Stimulated activated CD4-positive, alpha-beta T cell treated with anti-CD3 and anti-CD28 coated beads, Interleukin-4, amount 100 ng/mL, for 24 hours (primary cell): ENCODE data around the gene ABO.
"Not testable (repeated sequence)": the region's sequence is repeated elsewhere in the genome, so short reads cannot be mapped to it uniquely, and the experiment has no call there.

ENCODE experiments used
- DNase-seq: peaks from one replicate; pipeline ENCODE4 v3.0.0-alpha.2; 2020

The ABO gene

DNA sequence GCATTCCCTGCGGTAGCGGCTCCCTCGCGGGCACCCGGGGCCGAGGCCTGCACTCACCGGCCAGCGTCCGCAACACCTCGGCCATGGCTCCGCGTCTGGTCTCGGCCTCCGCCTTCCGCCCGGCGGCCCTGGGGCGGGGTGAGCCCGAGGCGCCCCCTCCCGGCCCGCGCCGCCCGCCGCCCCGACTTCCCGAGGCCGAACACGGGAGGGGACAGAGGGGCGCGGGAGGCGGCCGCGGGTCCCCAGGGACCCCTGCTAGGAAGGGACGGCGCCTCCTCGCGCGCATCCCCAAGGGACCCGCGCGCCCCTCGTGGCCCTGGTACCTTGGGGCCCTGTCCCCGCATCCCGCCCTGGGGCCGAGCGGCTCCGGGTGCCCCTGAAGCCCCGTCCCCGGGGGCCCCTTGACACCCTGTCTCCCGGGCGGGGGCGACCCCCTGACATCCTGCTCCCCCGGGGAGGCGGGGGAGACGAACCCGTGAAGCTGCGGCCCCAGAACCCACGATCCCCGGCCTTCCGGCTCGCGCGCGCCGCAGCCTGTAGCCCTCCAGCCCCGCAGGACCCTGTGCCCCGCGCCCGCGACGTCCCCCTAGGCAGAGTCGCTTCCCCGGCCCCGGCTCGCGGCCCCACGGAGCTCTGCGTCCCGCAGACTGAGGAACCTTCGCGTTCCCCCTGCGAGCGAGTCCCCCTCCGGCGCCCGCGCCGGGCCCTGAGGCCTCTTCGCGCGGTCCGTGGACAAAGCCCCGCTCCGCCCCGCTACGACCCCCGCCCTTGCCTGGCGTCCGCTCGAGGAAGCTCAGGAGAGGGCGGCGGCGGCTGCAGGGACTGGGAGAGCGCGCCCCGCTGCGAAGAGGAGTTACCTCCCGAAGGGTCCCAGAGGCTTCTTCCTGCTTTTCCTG, at the start of gene ABO:
ABO (minus strand) TSS at position 97 of the 896 bp plus-strand sequence.
- no peak for DNase-seq

DNA sequence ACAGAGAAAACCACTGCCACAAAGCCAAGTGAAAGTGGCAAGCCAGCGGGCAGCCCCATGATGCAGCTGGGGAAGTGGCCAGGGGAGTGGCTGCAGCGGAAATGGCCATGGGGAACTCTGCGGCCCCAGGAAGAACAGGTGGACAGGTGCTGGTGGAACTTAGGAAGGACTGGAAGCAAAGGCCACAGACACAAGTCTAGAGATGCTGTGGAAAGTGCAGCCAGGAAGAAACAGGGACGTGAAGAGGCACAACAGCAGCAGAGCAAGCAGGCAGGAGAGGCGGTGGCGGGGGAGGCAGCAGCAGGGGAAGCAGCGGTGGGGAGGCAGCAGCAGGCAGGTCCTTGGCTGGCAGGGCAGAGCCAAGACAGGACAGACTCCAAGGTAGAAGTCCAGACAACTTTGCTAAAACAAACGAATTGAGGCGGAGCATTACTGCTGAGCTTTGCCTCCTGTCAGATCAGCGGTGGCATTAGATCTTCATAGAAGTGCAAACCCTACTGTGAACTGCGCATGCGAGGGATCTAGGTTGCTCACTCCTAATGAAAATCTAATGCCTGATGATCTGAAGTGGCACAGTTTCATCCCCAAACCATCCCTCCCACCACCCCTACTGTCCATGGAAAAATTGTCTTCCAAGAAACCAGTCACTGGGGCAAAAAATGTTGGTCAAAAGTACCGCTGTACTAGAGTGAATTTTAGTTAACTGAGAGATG, 49.1 kb upstream of the ABO start:
- no peak for DNase-seq

DNA sequence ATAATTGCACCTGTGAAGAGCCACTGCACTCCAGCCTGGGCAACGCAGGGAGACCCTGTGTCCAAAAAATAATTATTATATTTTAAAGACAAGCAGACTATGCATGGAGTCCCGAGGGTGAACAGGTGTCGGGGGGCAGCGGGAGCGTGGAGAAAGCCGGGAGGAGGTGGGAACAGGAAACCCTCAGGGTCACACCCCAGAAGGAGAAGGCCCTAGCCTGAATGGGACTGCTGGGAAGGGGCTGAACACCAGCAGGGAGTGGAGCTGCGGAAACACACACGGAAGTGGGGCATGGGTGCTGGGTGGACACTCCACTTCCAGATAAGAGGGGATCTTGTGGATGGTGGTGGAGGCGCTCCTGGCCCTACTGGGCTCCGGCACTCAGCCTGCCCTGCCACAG, 48.2 kb upstream of the ABO start:
- no peak for DNase-seq

DNA sequence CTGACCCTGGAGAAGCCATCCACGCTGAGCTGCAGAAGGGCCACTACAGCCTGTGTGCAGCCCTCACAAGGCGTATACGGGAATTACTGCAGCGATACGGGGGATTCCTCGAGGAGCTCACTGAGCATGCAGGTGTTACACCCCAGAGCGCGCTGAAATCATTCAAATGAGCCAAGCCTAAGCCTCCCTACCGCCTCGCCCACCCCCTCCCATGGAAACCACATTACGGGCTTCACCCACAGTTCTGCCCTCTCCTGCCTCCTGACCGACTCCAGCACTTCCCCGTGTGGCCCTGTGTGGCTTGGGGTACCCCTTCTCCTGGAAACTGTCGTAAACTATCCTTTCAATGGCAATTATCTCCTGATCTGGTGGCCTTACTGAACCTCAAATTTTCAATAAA, 47.7 kb upstream of the ABO start:
- no peak for DNase-seq

- no peak for DNase-seq
These were observed 46.5 kb upstream of the ABO start for GRCh38 chr9:133321411-133321935.

GRCh38 chr9:133320421-133320881, 45.5 kb upstream of the ABO start:
- no peak for DNase-seq

GRCh38 chr9:133317551-133317950, 42.5 kb upstream of the ABO start:
- DNase-seq: not testable (repeated sequence)

GRCh38 chr9:133315997-133316396, 41.0 kb upstream of the ABO start:
- DNase-seq: no peak

DNA sequence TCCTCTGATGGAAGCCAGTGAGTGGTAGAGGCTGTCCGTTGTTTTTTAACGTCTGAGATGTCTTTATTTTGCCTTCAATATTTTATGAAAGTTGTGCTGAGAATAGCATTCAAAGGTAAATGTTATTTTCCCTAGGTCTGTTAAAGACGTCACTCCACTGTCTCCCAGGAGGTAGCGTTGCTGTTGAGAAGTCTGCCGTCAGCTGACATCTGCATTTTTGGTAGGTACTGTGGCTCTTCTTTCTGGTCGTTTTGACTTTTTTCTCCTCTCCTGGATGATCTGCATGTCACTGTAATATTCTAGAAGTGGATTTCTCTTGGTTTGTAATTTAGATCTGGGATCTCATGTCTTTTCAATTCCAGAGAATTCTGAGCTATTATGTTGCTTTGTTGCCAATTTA, 34.6 kb upstream of the ABO start:
- DNase-seq: no peak

DNA sequence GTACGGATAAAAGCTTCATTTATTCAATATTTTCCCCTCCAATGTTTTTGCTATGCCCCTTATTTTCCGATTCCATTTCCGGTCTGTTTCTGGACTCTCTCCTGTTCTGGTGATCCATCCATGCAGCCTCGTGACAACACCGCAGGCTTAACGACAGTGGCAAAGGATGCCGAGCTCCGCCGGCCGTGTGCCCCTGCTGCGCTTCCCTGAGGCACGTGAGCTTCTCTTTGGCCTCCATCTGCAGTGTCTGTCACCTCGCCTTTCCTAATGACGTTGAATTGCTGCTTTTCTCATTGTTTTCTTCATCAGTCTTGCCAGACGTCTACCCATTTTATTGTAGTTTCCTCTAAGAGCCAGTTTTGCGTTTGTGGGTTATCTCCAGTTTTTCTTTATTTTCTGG, 32.3 kb upstream of the ABO start:
- no peak for DNase-seq

- DNase-seq: no peak
These were observed 31.5 kb upstream of the ABO start for GRCh38 chr9:133306242-133307204.

GRCh38 chr9:133305731-133306130, 30.7 kb upstream of the ABO start:
- no peak for DNase-seq

GRCh38 chr9:133304477-133305377, 29.7 kb upstream of the ABO start:
- DNase-seq: no peak

- DNase-seq: no peak
These were observed 29.1 kb upstream of the ABO start for GRCh38 chr9:133304158-133304470.

DNA sequence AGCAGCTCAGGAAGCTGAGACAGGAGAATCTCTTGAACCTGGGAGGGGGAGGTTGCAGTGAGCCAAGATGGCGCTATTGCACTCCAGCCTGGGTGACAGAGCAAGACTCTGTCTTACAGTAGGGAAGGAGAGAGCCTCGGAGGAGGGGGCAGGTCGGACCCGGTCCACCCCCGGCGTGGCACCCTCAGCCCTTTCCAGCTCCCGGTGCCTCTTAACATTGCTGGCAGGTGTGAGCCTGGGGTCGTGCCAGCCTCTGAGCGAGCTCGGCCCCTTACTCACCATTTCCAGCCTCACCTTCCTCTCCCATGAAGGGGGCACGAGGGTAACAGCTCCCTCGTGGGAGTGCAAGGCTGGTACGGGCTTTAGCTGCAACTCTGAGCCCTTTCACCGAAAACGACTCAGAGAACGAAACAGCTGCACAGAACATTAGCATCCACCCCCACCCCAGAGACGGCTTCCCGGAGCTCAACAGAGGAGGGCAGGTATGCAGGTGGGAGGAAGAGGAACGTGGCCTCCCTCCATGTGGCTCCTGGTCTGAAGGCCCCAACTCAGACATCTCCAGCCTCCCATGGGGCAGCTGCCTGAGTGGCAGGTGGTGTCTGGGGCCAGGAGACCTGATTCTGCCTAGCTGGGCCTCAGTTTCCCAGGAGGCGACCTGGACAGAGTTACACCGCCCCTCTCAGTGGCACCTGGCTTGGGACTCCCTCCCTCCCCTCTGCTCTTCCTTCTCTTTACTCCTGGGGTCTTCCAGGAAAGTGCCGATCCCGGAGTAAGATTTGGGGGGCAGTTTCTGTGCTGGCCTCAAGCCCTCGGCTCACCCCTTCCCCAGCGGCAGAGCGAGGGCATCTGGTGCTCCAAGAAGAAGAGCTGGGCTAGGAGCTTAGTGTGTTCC, 28.5 kb upstream of the ABO start:
- no peak for DNase-seq

DNA sequence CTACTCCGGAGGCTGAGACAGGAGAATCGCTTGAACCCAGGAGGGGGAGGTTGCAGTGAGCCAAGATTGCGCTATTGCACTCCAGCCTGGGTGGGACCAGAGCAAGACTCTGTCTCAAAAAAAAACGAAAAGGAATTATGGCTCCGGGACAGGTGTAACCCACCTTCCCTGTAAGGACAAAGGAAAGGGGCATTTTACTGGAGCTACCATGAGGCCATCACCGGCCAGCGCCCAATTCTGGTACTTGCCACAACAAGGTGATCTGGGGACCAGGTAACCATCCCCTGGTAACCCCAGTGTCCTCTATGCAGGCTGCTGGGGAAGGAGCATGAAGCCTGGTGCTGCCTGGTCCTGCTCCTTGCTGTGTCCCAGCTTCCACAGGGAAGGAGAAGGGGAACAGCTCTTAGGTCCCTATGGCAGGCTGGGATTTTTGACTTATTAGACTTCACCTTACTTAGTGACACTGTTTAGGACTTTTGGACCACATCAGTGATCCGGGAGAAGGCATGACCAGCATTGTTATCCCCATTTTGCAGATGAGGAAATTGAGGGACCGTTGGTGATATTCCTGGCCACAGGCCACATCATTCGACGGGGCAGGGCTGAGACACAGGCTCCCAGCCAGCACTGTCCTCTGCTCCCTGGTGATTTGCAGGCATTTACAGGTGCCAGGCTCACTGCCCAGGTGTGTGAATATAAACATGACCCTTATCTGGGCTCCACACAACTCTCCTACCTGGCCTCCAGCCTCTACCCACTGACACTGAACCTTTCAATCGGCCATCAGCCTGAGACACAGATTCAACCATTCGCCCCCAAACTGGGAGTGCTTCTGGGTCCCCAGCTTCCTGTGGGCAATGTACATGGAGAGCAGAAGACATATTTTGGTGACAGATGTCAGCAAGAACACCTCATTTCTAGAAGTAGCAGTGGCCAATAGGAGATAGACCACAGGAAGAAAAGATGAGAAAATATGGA, 26.5 kb upstream of the ABO start:
- no peak for DNase-seq

- not testable (repeated sequence) for DNase-seq
These were observed 25.0 kb upstream of the ABO start for GRCh38 chr9:133299996-133300395.

DNA sequence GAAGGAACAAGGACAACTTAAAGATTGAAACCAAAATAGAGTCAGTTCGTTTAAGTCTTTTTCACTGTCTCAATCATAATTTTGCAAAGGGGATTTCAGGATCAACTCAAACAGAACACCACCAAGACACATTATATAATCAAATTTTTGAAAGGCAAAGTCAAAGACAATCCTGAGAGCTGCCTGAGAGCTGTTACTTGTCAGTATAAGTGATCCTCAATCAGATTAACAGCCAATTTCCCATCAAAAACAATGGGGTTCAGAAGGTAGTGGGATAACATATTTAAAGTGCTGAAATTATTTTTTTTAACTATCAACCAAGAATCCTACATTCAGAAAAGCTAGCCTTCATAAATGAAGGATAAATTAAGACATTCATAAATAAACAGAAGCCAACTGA, 19.3 kb upstream of the ABO start:
- no peak for DNase-seq

GRCh38 chr9:133290751-133291302, 15.8 kb upstream of the ABO start:
- no peak for DNase-seq
